ENCODE results near the gene TRPM2. TPM values are rescaled to one million over a fixed set of nuclear protein-coding genes. Genes with fewer than 3 reads are reported as not detected.
A peak's percentile ranks its signal among the peaks of the same experiment; 100 is the strongest.

Gene TRPM2
- total and polyA plus RNA-seq, 5 donors from 2014 or later, result 0.38 to 3.1 (median 1.1) TPM

GRCh38 chr21:44317871-44318270 is 35.5 kb upstream of the TRPM2 start:
- H3K27ac ChIP-seq (ENCODE audit: insufficient read depth, low read length, poor library complexity, severe bottlenecking), result no peak overlapping the region
- ATAC-seq (ENCODE audit: low read depth in 2 of 2), result no peak
- Mint-ChIP-seq H3K4me1 (no peaks in the 10 kb centered on the region), H3K27ac (no peak overlapping the region), H3K36me3 (peaks cover 4% of the 10 kb centered on the region), H3K9me3 (peaks cover 0 to 2% (median 0%) of the 10 kb centered on the region in 7 donors), H3K27me3 (no peaks in the 10 kb centered on the region), H3K4me3 (no peak overlapping the region)
- no peak overlapping the region for H3K4me3 ChIP-seq (ENCODE audit: low read depth, low read length)
- no peaks in the 10 kb centered on the region for H3K27me3 ChIP-seq (ENCODE audit: control insufficient read depth, insufficient read depth, low read length)
- H3K9me3 ChIP-seq (ENCODE audit: control insufficient read depth in 2 of 2, low read length in 2 of 2), result no peaks in the 10 kb centered on the region
- H3K4me1 ChIP-seq (ENCODE audit: control insufficient read depth, insufficient read depth, low read length, poor library complexity, severe bottlenecking), result no peaks in the 10 kb centered on the region
- H3K36me3 ChIP-seq (ENCODE audit: control insufficient read depth, insufficient read depth, low read length), result peaks cover 39% of the 10 kb centered on the region
- DNase-seq, result no peak

- ATAC-seq (ENCODE audit: low read depth in 2 of 2) (no peak), DNase-seq (no peak)
- no peak overlapping the region for H3K4me3 ChIP-seq (ENCODE audit: low read depth, low read length)
- peaks cover 0 to 2% (median 0%) of the 10 kb centered on the region in 7 donors for H3K9me3 Mint-ChIP-seq
- H3K27me3 Mint-ChIP-seq, result no peaks in the 10 kb centered on the region
- H3K27ac Mint-ChIP-seq, result no peak overlapping the region
- peaks cover 4% of the 10 kb centered on the region for H3K36me3 Mint-ChIP-seq
- H3K9me3 ChIP-seq (ENCODE audit: control insufficient read depth in 2 of 2, low read length in 2 of 2), result no peaks in the 10 kb centered on the region
- no peak overlapping the region for H3K27ac ChIP-seq (ENCODE audit: insufficient read depth, low read length, poor library complexity, severe bottlenecking)
- H3K4me1 ChIP-seq (ENCODE audit: control insufficient read depth, insufficient read depth, low read length, poor library complexity, severe bottlenecking), result no peaks in the 10 kb centered on the region
- H3K36me3 ChIP-seq (ENCODE audit: control insufficient read depth, insufficient read depth, low read length), result peaks cover 36% of the 10 kb centered on the region
- no peaks in the 10 kb centered on the region for H3K4me1 Mint-ChIP-seq
- H3K4me3 Mint-ChIP-seq, result peak overlapping the region in 1 of 4 donors; percentile 51
- no peaks in the 10 kb centered on the region for H3K27me3 ChIP-seq (ENCODE audit: control insufficient read depth, insufficient read depth, low read length)
Measured at GRCh38 chr21:44318489-44319285, 34.7 kb upstream of the TRPM2 start.

GRCh38 chr21:44319407-44320065 is 33.9 kb upstream of the TRPM2 start:
- Histone ChIP-seq H3K27me3 (ENCODE audit: control insufficient read depth, insufficient read depth, low read length) (no peaks in the 10 kb centered on the region), H3K4me1 (ENCODE audit: control insufficient read depth, insufficient read depth, low read length, poor library complexity, severe bottlenecking) (no peaks in the 10 kb centered on the region), H3K9me3 (ENCODE audit: control insufficient read depth in 2 of 2, low read length in 2 of 2) (no peaks in the 10 kb centered on the region), H3K4me3 (ENCODE audit: low read depth, low read length) (no peak overlapping the region), H3K36me3 (ENCODE audit: control insufficient read depth, insufficient read depth, low read length) (peaks cover 40% of the 10 kb centered on the region), H3K27ac (ENCODE audit: insufficient read depth, low read length, poor library complexity, severe bottlenecking) (no peak overlapping the region)
- no peaks in the 10 kb centered on the region for H3K27me3 Mint-ChIP-seq
- peaks cover 4% of the 10 kb centered on the region for H3K36me3 Mint-ChIP-seq
- peaks cover 0 to 2% (median 0%) of the 10 kb centered on the region in 7 donors for H3K9me3 Mint-ChIP-seq
- no peak for DNase-seq
- no peaks in the 10 kb centered on the region for H3K4me1 Mint-ChIP-seq
- no peak overlapping the region for H3K4me3 Mint-ChIP-seq
- no peak for ATAC-seq (ENCODE audit: low read depth in 2 of 2)
- peak overlapping the region in 1 of 3 donors; percentile 43 for H3K27ac Mint-ChIP-seq

GRCh38 chr21:44320847-44321246 is 32.6 kb upstream of the TRPM2 start:
- no peak overlapping the region for H3K27ac ChIP-seq (ENCODE audit: insufficient read depth, low read length, poor library complexity, severe bottlenecking)
- H3K9me3 Mint-ChIP-seq, result peaks cover 0 to 2% (median 0%) of the 10 kb centered on the region in 7 donors
- H3K4me1 ChIP-seq (ENCODE audit: control insufficient read depth, insufficient read depth, low read length, poor library complexity, severe bottlenecking), result no peaks in the 10 kb centered on the region
- no peak overlapping the region for H3K4me3 Mint-ChIP-seq
- no peaks in the 10 kb centered on the region for H3K27me3 ChIP-seq (ENCODE audit: control insufficient read depth, insufficient read depth, low read length)
- no peak overlapping the region for H3K4me3 ChIP-seq (ENCODE audit: low read depth, low read length)
- no peaks in the 10 kb centered on the region for H3K27me3 Mint-ChIP-seq
- H3K4me1 Mint-ChIP-seq, result no peaks in the 10 kb centered on the region
- H3K27ac Mint-ChIP-seq, result no peak overlapping the region
- H3K9me3 ChIP-seq (ENCODE audit: control insufficient read depth in 2 of 2, low read length in 2 of 2), result no peaks in the 10 kb centered on the region
- peaks cover 4% of the 10 kb centered on the region for H3K36me3 Mint-ChIP-seq
- peaks cover 44% of the 10 kb centered on the region for H3K36me3 ChIP-seq (ENCODE audit: control insufficient read depth, insufficient read depth, low read length)
- ATAC-seq (ENCODE audit: low read depth in 2 of 2), result no peak
- no peak for DNase-seq

GRCh38 chr21:44321846-44322450 is 31.5 kb upstream of the TRPM2 start:
- Mint-ChIP-seq H3K4me1 (no peaks in the 10 kb centered on the region), H3K27me3 (no peaks in the 10 kb centered on the region), H3K9me3 (peaks cover 0 to 2% (median 0%) of the 10 kb centered on the region in 7 donors), H3K27ac (no peak overlapping the region), H3K36me3 (no peaks in the 10 kb centered on the region), H3K4me3 (no peak overlapping the region)
- no peaks in the 10 kb centered on the region for H3K4me1 ChIP-seq (ENCODE audit: control insufficient read depth, insufficient read depth, low read length, poor library complexity, severe bottlenecking)
- DNase-seq (no peak), ATAC-seq (ENCODE audit: low read depth in 2 of 2) (no peak)
- H3K36me3 ChIP-seq (ENCODE audit: control insufficient read depth, insufficient read depth, low read length), result peaks cover 40% of the 10 kb centered on the region
- H3K9me3 ChIP-seq (ENCODE audit: control insufficient read depth in 2 of 2, low read length in 2 of 2), result no peaks in the 10 kb centered on the region
- H3K4me3 ChIP-seq (ENCODE audit: low read depth, low read length), result no peak overlapping the region
- no peak overlapping the region for H3K27ac ChIP-seq (ENCODE audit: insufficient read depth, low read length, poor library complexity, severe bottlenecking)
- no peaks in the 10 kb centered on the region for H3K27me3 ChIP-seq (ENCODE audit: control insufficient read depth, insufficient read depth, low read length)

- H3K4me3 Mint-ChIP-seq, result peak overlapping the region in 1 of 4 donors; percentile 82
- no peaks in the 10 kb centered on the region for H3K4me1 ChIP-seq (ENCODE audit: control insufficient read depth, insufficient read depth, low read length, poor library complexity, severe bottlenecking)
- H3K27me3 Mint-ChIP-seq, result no peaks in the 10 kb centered on the region
- peaks cover 0 to 3% (median 0%) of the 10 kb centered on the region in 7 donors for H3K9me3 Mint-ChIP-seq
- no peaks in the 10 kb centered on the region for H3K36me3 Mint-ChIP-seq
- no peak for DNase-seq
- H3K9me3 ChIP-seq (ENCODE audit: control insufficient read depth in 2 of 2, low read length in 2 of 2), result no peaks in the 10 kb centered on the region
- H3K27ac ChIP-seq (ENCODE audit: insufficient read depth, low read length, poor library complexity, severe bottlenecking), result no peak overlapping the region
- no peaks in the 10 kb centered on the region for H3K4me1 Mint-ChIP-seq
- H3K4me3 ChIP-seq (ENCODE audit: low read depth, low read length), result no peak overlapping the region
- H3K27me3 ChIP-seq (ENCODE audit: control insufficient read depth, insufficient read depth, low read length), result no peaks in the 10 kb centered on the region
- peaks cover 34% of the 10 kb centered on the region for H3K36me3 ChIP-seq (ENCODE audit: control insufficient read depth, insufficient read depth, low read length)
- H3K27ac Mint-ChIP-seq, result no peak overlapping the region
- ATAC-seq (ENCODE audit: low read depth in 2 of 2), result no peak
Measured at GRCh38 chr21:44322621-44323325, 30.6 kb upstream of the TRPM2 start.

GRCh38 chr21:44323591-44323990 is 29.8 kb upstream of the TRPM2 start:
- no peak for DNase-seq
- peaks cover 0 to 3% (median 0%) of the 10 kb centered on the region in 7 donors for H3K9me3 Mint-ChIP-seq
- no peak overlapping the region for H3K27ac ChIP-seq (ENCODE audit: insufficient read depth, low read length, poor library complexity, severe bottlenecking)
- no peaks in the 10 kb centered on the region for H3K9me3 ChIP-seq (ENCODE audit: control insufficient read depth in 2 of 2, low read length in 2 of 2)
- ATAC-seq (ENCODE audit: low read depth in 2 of 2), result no peak
- no peaks in the 10 kb centered on the region for H3K27me3 ChIP-seq (ENCODE audit: control insufficient read depth, insufficient read depth, low read length)
- H3K36me3 ChIP-seq (ENCODE audit: control insufficient read depth, insufficient read depth, low read length), result peaks cover 28% of the 10 kb centered on the region
- H3K4me1 Mint-ChIP-seq, result peaks cover 0 to 1% (median 0%) of the 10 kb centered on the region in 4 donors
- no peak overlapping the region for H3K4me3 ChIP-seq (ENCODE audit: low read depth, low read length)
- H3K36me3 Mint-ChIP-seq, result no peaks in the 10 kb centered on the region
- H3K4me1 ChIP-seq (ENCODE audit: control insufficient read depth, insufficient read depth, low read length, poor library complexity, severe bottlenecking), result no peaks in the 10 kb centered on the region
- H3K27me3 Mint-ChIP-seq, result no peaks in the 10 kb centered on the region
- no peak overlapping the region for H3K27ac Mint-ChIP-seq
- H3K4me3 Mint-ChIP-seq, result no peak overlapping the region

All from CD4-positive, CD25-positive, alpha-beta regulatory T cell (primary cell).